ENCODE results near the gene APBB2. TPM values are rescaled to one million over a fixed set of nuclear protein-coding genes. Genes with fewer than 3 reads are reported as not detected.
"Not testable (repeated sequence)": the region's sequence is repeated elsewhere in the genome, so short reads cannot be mapped to it uniquely, and the experiment has no call there.

The APBB2 gene
- total RNA-seq, 1 donor from 2014 or later, result 50.8 TPM

- no peak for DNase-seq (ENCODE audit: low read depth)
Observed at GRCh38 chr4:40840255-40840984, 373.9 kb downstream of the APBB2 start.

GRCh38 chr4:40838742-40839141, 375.6 kb downstream of the APBB2 start:
- DNase-seq (ENCODE audit: low read depth), result no peak

- DNase-seq (ENCODE audit: low read depth), result peak; percentile 28
Observed at GRCh38 chr4:40837094-40837870, 377.1 kb downstream of the APBB2 start.

GRCh38 chr4:40833212-40833611, 381.1 kb downstream of the APBB2 start:
- DNase-seq (ENCODE audit: low read depth), result no peak

- no peak for DNase-seq (ENCODE audit: low read depth)
Observed at GRCh38 chr4:40832175-40832574, 382.2 kb downstream of the APBB2 start.

- DNase-seq (ENCODE audit: low read depth), result no peak
Observed at GRCh38 chr4:40831146-40831907, 383.0 kb downstream of the APBB2 start.

- DNase-seq (ENCODE audit: low read depth), result no peak
Observed at GRCh38 chr4:40829586-40829985, 384.8 kb downstream of the APBB2 start.

- no peak for DNase-seq (ENCODE audit: low read depth)
Observed at GRCh38 chr4:40828661-40829060, 385.7 kb downstream of the APBB2 start.

GRCh38 chr4:40827758-40828157, 386.6 kb downstream of the APBB2 start:
- DNase-seq (ENCODE audit: low read depth), result no peak

GRCh38 chr4:40826821-40827220, 387.5 kb downstream of the APBB2 start:
- no peak for DNase-seq (ENCODE audit: low read depth)

- DNase-seq (ENCODE audit: low read depth), result no peak
Observed at GRCh38 chr4:40825014-40825838, 389.1 kb downstream of the APBB2 start.

GRCh38 chr4:40822420-40823166, 391.7 kb downstream of the APBB2 start:
- DNase-seq (ENCODE audit: low read depth), result no peak

GRCh38 chr4:40820101-40820500, 394.2 kb downstream of the APBB2 start:
- DNase-seq (ENCODE audit: low read depth), result no peak

GRCh38 chr4:40817157-40817556, 397.2 kb downstream of the APBB2 start:
- not testable (repeated sequence) for DNase-seq (ENCODE audit: low read depth)

GRCh38 chr4:40812856-40813255, 401.5 kb downstream of the APBB2 start:
- DNase-seq (ENCODE audit: low read depth), result no peak

- no peak for DNase-seq (ENCODE audit: low read depth)
Observed at GRCh38 chr4:40812386-40812785, 402.0 kb downstream of the APBB2 start.

- DNase-seq (ENCODE audit: low read depth), result no peak
Observed at GRCh38 chr4:40811956-40812355, 402.4 kb downstream of the APBB2 start.

- DNase-seq (ENCODE audit: low read depth), result no peak
Observed at GRCh38 chr4:40808926-40809457, 405.4 kb downstream of the APBB2 start.

GRCh38 chr4:40804598-40804997, 409.7 kb downstream of the APBB2 start:
- no peak for DNase-seq (ENCODE audit: low read depth)

GRCh38 chr4:40800064-40800463, 414.3 kb downstream of the APBB2 start:
- DNase-seq (ENCODE audit: low read depth), result no peak
